HG02884 (cell line): Measurements from ENCODE around the gene FXYD6.
"Not testable (repeated sequence)": the region's sequence is repeated elsewhere in the genome, so short reads cannot be mapped to it uniquely, and the experiment has no call there.

Experiments
- ATAC-seq: cut with Tn5 transposase; IDR thresholded peaks from one replicate; pipeline ENCODE4 v1.9.1; 2021; ENCODE audit warnings: mild to moderate bottlenecking, moderate library complexity; ENCODE audit not compliant: unreplicated experiment

FXYD6 gene

GRCh38 chr11:117871784-117872183 lies 4.7 kb downstream of the FXYD6 start:
- no peak for ATAC-seq

DNA sequence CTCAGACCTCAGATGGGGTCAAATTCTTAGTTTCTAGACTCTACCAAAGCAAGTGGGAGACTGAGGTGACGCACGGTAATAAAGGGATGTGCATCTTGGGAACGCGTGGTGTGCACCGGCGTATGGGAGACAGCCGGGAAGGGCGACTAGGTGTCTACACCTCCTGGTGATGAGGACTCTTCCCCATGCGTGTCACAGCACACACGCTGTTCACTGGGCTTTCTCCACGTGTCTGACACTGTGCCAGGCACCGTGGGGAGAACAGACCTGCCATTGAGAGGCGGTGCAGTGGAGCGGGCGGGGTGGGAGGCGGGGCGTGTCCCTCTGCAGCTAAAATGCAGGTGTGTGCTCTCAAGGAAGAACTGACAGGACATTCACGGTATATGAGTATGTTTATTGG lies 5.3 kb downstream of the FXYD6 start:
- ATAC-seq: no peak

- no peak for ATAC-seq
Measured at GRCh38 chr11:117870103-117870952, 6.1 kb downstream of the FXYD6 start.

DNA sequence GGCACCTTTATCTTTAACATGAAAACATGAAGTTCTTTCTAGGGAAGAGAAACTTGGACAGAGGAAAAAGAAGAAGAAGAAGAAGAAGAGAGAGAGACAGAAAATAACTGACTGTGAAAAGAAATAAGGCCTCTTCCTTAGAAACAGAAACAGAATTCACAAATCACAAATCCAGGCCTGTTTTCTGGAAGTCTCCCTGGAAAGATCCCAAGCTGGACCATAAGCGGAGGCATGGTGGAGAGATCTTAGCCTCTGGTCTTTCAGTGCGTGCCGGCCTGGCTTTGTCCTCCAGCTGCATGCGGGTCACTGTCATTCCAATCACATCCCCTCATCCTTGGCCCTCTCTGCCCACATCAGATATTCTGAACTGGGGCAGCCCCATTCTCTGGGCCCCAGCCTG lies 6.9 kb downstream of the FXYD6 start:
- no peak for ATAC-seq

- ATAC-seq: no peak
Measured at GRCh38 chr11:117868815-117869561, 7.5 kb downstream of the FXYD6 start.

DNA sequence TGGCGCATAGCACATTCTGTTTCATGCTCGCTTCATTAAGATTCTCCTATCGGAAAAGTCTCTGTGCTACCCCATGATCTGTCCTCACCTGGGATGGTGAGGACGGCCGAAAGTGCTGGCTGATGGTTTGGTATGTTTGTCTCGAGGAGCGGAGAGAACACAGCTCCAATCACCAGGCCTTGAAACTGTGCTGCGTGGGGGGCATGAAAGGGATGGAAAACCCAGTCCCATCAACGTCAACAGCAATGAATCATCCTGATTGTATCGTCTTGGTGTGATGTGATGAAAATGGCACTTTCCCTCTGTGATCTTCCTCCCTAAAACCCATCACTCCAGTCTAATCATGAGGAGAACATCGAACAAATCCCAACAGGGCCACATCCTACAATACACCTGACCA lies 8.4 kb downstream of the FXYD6 start:
- no peak for ATAC-seq

DNA sequence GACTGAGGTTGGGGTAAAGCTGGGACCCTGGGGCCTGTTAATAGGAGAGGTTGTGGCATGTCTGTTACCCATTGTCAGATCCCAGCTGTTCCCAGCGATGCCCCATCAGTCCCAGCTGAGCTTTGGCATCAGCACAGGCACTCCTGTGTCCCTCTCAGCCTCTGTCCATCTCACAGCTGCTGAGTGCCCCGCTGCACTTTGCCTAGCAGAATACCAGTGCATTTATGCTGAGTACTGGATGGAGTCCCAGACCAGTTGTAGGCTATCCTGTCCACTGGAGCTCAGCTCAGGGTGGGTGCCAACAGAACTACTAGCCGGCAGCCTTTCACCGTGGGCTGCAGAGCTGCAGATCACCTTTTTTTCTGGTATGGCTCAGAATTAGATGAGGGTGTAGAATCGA lies 9.9 kb downstream of the FXYD6 start:
- no peak for ATAC-seq

- not testable (repeated sequence) for ATAC-seq
Measured at GRCh38 chr11:117865546-117865945, 10.9 kb downstream of the FXYD6 start.

DNA sequence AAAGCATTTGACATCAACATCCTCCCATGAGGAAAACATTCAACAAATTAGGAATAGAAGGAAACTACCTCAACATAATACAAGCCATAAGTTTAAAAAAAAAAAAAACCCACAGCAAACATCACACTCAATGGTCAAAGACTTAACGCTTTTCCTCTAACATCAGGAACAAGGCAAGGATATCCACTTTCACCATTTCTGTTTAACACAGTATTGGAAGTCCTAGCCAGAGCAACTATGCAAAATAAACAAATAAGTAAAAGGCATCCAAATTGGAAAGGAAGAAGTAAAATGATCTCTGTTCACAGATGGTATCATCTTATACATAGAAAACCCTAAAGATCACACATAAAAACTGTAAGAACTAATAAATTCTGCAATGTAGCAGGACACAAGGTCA lies 13.1 kb downstream of the FXYD6 start:
- no peak for ATAC-seq

GRCh38 chr11:117862753-117863152 lies 13.7 kb downstream of the FXYD6 start:
- ATAC-seq: no peak

- no peak for ATAC-seq
Measured at GRCh38 chr11:117862019-117862725, 14.3 kb downstream of the FXYD6 start.

DNA sequence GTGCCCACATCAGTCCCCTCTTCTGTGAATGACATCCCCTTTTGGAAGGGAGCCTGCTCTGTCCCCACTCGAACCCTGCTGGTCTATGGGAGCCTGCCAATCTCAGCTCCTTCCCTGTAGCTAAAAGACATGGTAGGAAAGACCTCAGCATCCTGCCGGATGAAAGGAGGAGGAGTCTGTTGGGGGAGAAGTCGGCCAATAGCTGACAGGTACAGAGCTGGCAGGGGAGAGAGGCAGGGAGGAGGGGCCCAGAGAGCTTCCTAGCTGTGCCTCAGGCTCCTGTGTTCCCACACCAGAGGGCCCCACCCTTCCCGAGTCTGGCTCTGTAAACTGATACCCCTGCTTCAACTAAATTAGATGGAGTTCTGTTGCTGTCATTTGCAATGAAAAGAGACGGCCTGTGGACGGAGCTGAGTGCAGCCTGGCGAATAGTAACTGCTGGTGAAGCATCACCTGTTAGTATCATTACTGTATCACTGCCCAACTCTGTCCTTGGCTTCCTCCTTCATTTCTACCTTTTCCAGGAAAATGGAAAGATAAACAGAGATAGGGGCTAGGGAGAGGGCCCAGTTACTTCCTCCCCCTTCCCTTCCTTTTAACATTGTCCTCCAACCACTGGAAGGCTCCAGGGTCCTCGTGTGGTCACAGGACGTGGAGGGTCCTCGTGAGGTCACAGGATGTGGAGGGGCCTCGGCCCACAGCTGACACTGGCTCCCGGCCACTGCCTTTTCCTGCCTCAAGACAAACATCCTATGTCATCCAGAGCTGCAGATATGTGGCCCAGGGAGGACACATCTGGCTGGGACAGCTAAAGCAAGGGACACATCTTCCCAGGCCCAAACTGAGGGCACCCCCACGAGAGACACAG lies 15.1 kb downstream of the FXYD6 start:
- no peak for ATAC-seq

- no peak for ATAC-seq
Measured at GRCh38 chr11:117860139-117860538, 16.3 kb downstream of the FXYD6 start.

DNA sequence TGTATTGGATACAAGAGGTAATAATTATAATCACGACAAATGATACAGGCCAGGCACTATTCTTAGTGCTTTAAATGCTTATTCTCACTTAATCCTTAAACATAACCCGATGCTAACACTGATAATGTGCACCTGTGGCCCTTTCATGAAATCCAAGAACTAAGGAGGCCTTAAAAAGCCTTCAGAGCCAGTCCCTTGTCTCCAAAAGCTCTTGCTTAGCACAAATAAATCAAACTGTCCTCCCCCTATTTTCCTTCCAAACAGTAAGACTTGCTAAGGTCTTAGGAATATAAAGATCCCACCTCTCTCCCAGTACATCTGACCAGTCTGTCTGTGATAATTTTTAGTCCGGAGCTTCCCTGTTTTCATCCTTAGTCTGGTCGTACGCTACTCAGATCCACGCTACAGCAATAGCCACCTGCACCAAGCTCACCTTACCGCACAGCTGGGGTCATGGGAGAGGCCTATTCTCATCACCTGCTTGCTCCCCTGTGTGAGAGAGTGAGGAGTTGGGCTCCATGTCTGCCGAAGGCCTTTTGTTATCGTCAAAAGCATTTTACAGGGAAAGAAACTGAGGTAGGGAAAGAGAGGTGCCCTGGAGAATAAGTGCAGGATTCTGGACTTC lies 16.9 kb downstream of the FXYD6 start:
- no peak for ATAC-seq

DNA sequence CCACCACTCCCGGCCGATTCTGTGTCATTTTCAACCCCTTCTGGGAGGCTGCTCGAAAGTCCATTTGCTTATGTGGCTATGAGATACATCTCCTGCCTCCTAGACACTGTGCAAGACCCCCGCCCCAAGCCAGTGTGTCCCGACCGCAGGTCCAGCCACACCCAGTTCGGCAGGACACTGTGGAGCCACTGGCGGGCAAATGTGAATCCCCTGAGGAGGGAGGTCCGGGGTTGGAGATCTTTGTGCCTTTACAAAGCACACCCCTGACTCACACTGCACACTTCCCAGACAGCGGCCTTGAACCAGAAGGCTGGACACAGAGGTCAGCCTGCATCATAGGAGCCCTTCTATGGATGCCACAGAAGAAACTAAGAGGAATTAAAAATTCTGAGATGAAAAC lies 17.4 kb downstream of the FXYD6 start:
- ATAC-seq: no peak

DNA sequence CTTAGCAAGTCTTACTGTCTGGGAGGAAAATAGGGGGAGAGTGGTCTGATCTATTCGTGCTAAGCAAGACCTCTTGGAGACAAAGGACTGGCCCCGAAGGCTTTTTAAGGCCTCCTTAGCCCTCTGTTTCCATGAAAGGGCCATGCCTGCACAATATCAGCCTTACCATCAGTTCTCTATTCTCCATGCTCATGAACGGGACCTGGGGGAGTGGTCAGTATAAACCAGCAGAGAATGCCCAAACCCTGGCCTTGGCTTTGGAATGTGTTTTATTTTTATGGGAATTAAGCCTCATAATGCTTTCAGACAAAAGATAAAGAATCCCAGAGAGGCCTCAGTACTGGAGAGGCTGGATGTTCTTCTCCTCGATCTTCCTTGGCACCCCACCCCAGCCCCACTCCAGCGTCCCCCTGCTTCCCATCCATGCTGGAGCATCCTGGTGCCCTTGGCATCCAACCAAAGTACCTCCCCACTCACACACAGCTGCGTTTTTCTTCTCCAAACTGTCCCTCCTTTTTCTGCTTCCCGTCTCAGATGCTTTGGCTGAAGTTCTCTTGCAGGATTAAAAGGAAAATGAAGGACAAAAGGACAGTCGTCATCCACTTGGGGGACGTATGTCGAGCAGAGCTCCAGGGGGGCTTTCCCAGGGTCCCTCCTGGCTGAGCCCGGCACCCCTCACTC lies 18.6 kb downstream of the FXYD6 start:
- no peak for ATAC-seq

GRCh38 chr11:117855912-117856651 lies 20.4 kb downstream of the FXYD6 start:
- no peak for ATAC-seq

DNA sequence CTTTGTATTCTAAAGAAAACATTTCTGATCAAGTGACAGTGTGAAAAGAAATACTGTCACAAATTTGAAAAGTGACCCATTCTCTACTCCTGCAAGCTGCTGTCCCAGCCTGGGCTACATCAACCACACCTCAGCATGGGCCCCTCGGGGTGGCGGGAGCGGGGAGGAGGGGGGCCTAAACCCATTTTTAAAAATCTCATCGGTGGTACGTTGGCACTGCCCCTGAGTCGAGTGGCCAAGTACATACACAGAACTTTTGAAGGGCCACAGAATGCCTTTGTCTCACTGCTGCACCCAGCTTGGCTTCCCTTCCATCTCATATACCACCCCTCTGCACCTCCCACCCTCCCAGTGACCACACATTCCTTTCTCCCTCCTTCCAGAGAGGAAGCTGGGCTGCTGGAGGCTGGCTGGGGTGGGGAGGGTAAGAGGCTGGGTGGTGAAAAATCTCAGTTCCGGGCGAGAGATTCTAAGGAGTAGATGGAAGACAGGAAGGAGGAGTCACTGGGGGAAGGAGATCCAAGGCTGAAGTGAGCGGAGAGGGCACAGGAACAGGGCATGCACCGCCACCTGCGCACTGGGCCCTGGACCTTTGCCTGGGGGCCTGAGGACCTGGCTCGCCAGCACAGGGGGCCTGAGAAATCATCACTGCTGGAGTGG lies 21.1 kb downstream of the FXYD6 start:
- ATAC-seq: no peak
